Fibroblast of villous mesenchyme (primary cell): Measurements from ENCODE around the gene SHOC2. TPM values are rescaled to one million over a fixed set of nuclear protein-coding genes. Genes with fewer than 3 reads are reported as not detected.

Experiments used
- DNase-seq: peaks from one replicate; pipeline ENCODE4 v3.0.0-alpha.2; 2010; ENCODE audit warnings: low read depth
- H3K4me3 ChIP-seq: 2 replicates; pipeline ENCODE4 v1.5.1; 2011; ENCODE audit warnings: low read depth, mild to moderate bottlenecking, low read length
- CTCF ChIP-seq: IDR thresholded peaks from 2 replicates; pipeline ENCODE4 v1.5.1; 2012; ENCODE audit warnings: low read depth, mild to moderate bottlenecking, low read length; ENCODE audit not compliant: insufficient read depth
- total RNA-seq: library from RNA; depleted of rRNA; stranded (reverse); fragments of >200 nt; gene quantifications from 2 replicates; pipeline ENCODE4 v1.2.3, GENCODE V29; 2012

SHOC2 gene
- total RNA-seq, 1 donor = 69.5 TPM

- no peak for TF ChIP-seq CTCF
- DNase-seq = no peak
- no peak overlapping the region for H3K4me3 ChIP-seq
Observed at GRCh38 chr10:110960333-110960712, 40.9 kb downstream of the SHOC2 start.

GRCh38 chr10:110962443-110962842 lies 43.0 kb downstream of the SHOC2 start:
- TF ChIP-seq CTCF = no peak
- H3K4me3 ChIP-seq = no peak overlapping the region

GRCh38 chr10:110963162-110963561 lies 43.8 kb downstream of the SHOC2 start:
- TF ChIP-seq CTCF = no peak
- no peak overlapping the region for H3K4me3 ChIP-seq
- no peak for DNase-seq

More at GRCh38 chr10:110962443-110962842, 43.0 kb downstream of the SHOC2 start:
- DNase-seq = no peak

- TF ChIP-seq CTCF = no peak
- no peak overlapping the region for H3K4me3 ChIP-seq
- no peak for DNase-seq
Observed at GRCh38 chr10:110964681-110965080, 45.3 kb downstream of the SHOC2 start.

GRCh38 chr10:110965216-110965615 lies 45.8 kb downstream of the SHOC2 start:
- no peak overlapping the region for H3K4me3 ChIP-seq
- no peak for TF ChIP-seq CTCF
- no peak for DNase-seq

- no peak overlapping the region for H3K4me3 ChIP-seq
- TF ChIP-seq CTCF = no peak
- no peak for DNase-seq
Observed at GRCh38 chr10:110966146-110966545, 46.7 kb downstream of the SHOC2 start.

GRCh38 chr10:110967009-110967630 lies 47.7 kb downstream of the SHOC2 start:
- H3K4me3 ChIP-seq = no peak overlapping the region
- peak; percentile 11 for DNase-seq
- TF ChIP-seq CTCF = no peak
